Hepatocyte (in vitro differentiated cells): ENCODE results near the gene LSAMP.

Source experiments
- EZH2 ChIP-seq: fragments of 200-600 bp; sonication (generic); IDR thresholded peaks from 2 replicates; pipeline ENCODE4 v1.6.1; 2016; ENCODE audit warnings: antibody characterized with exemption, mild to moderate bottlenecking, borderline replicate concordance
- EZH2phosphoT487 ChIP-seq: fragments of 200-600 bp; sonication (generic); IDR thresholded peaks from one replicate; pipeline ENCODE4 v1.6.1; 2018; ENCODE audit warnings: antibody characterized with exemption, mild to moderate bottlenecking, low read depth, moderate library complexity; ENCODE audit not compliant: unreplicated experiment, severe bottlenecking
- TF ChIP-seq, protein P1 (sequence below): fragments of 200-600 bp; sonication (generic); IDR thresholded peaks from 2 replicates; pipeline ENCODE4 v1.5.1; 2016; ENCODE audit warnings: antibody characterized with exemption, mild to moderate bottlenecking; ENCODE audit not compliant: poor library complexity

DNA sequence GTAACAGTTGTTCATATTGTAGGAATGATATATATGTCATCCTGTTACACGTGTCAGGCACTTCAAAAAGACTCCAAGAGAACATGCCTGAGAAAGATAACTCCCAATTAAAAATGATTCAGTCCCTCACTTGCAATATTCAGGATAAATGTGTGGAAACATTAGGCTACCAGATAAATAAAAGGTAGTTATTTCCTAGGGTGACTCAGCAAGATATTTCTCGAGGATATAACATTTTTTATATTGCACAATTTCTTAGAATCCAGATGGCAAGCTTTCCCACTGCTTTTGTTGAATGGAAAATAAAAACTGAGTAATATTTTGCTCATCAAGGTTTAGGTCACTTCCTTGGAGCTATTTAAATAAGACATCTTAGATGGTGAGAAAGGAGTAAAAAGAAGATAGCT is 640.6 kb downstream of the LSAMP start:
- TF ChIP-seq, protein P1, sequence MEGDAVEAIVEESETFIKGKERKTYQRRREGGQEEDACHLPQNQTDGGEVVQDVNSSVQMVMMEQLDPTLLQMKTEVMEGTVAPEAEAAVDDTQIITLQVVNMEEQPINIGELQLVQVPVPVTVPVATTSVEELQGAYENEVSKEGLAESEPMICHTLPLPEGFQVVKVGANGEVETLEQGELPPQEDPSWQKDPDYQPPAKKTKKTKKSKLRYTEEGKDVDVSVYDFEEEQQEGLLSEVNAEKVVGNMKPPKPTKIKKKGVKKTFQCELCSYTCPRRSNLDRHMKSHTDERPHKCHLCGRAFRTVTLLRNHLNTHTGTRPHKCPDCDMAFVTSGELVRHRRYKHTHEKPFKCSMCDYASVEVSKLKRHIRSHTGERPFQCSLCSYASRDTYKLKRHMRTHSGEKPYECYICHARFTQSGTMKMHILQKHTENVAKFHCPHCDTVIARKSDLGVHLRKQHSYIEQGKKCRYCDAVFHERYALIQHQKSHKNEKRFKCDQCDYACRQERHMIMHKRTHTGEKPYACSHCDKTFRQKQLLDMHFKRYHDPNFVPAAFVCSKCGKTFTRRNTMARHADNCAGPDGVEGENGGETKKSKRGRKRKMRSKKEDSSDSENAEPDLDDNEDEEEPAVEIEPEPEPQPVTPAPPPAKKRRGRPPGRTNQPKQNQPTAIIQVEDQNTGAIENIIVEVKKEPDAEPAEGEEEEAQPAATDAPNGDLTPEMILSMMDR: no peak
- TF ChIP-seq EZH2: no peak
- TF ChIP-seq EZH2phosphoT487: no peak
